GM10266 (cell line): ENCODE data around the gene TMEM62.

Experiments
- DNase-seq: peaks from one replicate; pipeline ENCODE4 v3.0.0; 2012; ENCODE audit errors: extremely low spot score
- CTCF ChIP-seq: IDR thresholded peaks from 2 replicates; pipeline ENCODE4 v1.5.1; 2012; ENCODE audit warnings: mild to moderate bottlenecking, low read depth; ENCODE audit not compliant: control insufficient read depth, insufficient read depth; ENCODE audit errors: missing control alignments

TMEM62 gene

GRCh38 chr15:43105077-43105736 is 28.2 kb upstream of the TMEM62 start:
- TF ChIP-seq CTCF, result no peak
- DNase-seq, result no peak

GRCh38 chr15:43105778-43106485 is 27.5 kb upstream of the TMEM62 start, which contains the start of gene UBR1:
Gene UBR1, minus strand, starts transcription at chr15:43106038. Its CDS starts 16 bp downstream, at chr15:43106022.
- no peak for TF ChIP-seq CTCF

GRCh38 chr15:43106486-43106829 is 26.9 kb upstream of the TMEM62 start:
- DNase-seq, result no peak
- no peak for TF ChIP-seq CTCF

More at GRCh38 chr15:43105778-43106485, 27.5 kb upstream of the TMEM62 start, which contains the start of gene UBR1:
- peak; percentile 86 for DNase-seq

- no peak for DNase-seq
- no peak for TF ChIP-seq CTCF
Measured at GRCh38 chr15:43107751-43108150, 25.6 kb upstream of the TMEM62 start.

GRCh38 chr15:43111354-43111753 is 22.0 kb upstream of the TMEM62 start:
- DNase-seq, result no peak
- TF ChIP-seq CTCF, result no peak

GRCh38 chr15:43118286-43118685 is 15.1 kb upstream of the TMEM62 start:
- no peak for DNase-seq
- TF ChIP-seq CTCF, result no peak

- no peak for DNase-seq
Measured at GRCh38 chr15:43118829-43119228, 14.6 kb upstream of the TMEM62 start.

More at GRCh38 chr15:43118829-43119228, 14.6 kb upstream of the TMEM62 start:
- no peak for TF ChIP-seq CTCF
